Activated naive CD8-positive, alpha-beta T cell treated with anti-CD3 and anti-CD28 coated beads for 36 hours (primary cell): ENCODE measurements around the gene CSRNP3. TPM values are rescaled to one million over a fixed set of nuclear protein-coding genes. Genes with fewer than 3 reads are reported as not detected.
A peak's percentile ranks its signal among the peaks of the same experiment; 100 is the strongest.

Experiments used
- DNase-seq: peaks from one replicate; pipeline ENCODE4 v3.0.0; 2021
- H3K27ac Mint-ChIP-seq: one replicate; pipeline ENCODE4 v1.8.0; 2022; ENCODE audit warnings: mild to moderate bottlenecking, moderate library complexity, mixed read lengths
- H3K27me3 Mint-ChIP-seq: one replicate; pipeline ENCODE4 v1.8.0; 2022; ENCODE audit warnings: mild to moderate bottlenecking, mixed read lengths
- H3K36me3 Mint-ChIP-seq: one replicate; pipeline ENCODE4 v1.8.0; 2021; ENCODE audit warnings: mild to moderate bottlenecking, mixed read lengths
- H3K4me1 Mint-ChIP-seq: one replicate; pipeline ENCODE4 v1.8.0; 2021; ENCODE audit warnings: mixed read lengths
- H3K4me3 Mint-ChIP-seq: one replicate; pipeline ENCODE4 v1.8.0; 2022; ENCODE audit warnings: mild to moderate bottlenecking, moderate library complexity, mixed read lengths
- H3K9me3 Mint-ChIP-seq: one replicate; pipeline ENCODE4 v1.8.0; 2022; ENCODE audit warnings: mixed read lengths
- total RNA-seq, 2 experiments: library from RNA; stranded (reverse); gene quantifications; one replicate each; pipeline ENCODE4 v1.2.3, GENCODE V29; 2021

Gene CSRNP3
- total RNA-seq, 2 experiments from 2014 or later, result not detected

- Mint-ChIP-seq H3K27me3 (peaks cover 9% of the 10 kb centered on the region), H3K27ac (no peak overlapping the region), H3K4me1 (no peaks in the 10 kb centered on the region), H3K36me3 (no peaks in the 10 kb centered on the region), H3K4me3 (no peak overlapping the region), H3K9me3 (no peaks in the 10 kb centered on the region)
- DNase-seq, result no peak
Observed at GRCh38 chr2:165452327-165452726, 17.2 kb upstream of the CSRNP3 start.

- Mint-ChIP-seq H3K9me3 (no peaks in the 10 kb centered on the region), H3K36me3 (no peaks in the 10 kb centered on the region), H3K27me3 (peaks cover 9% of the 10 kb centered on the region), H3K4me3 (no peak overlapping the region), H3K4me1 (no peaks in the 10 kb centered on the region), H3K27ac (no peak overlapping the region)
- DNase-seq, result no peak
Observed at GRCh38 chr2:165453561-165454094, 15.9 kb upstream of the CSRNP3 start.

- Mint-ChIP-seq H3K9me3 (no peaks in the 10 kb centered on the region), H3K27me3 (peaks cover 3% of the 10 kb centered on the region), H3K27ac (no peak overlapping the region), H3K4me1 (no peaks in the 10 kb centered on the region), H3K4me3 (no peak overlapping the region), H3K36me3 (no peaks in the 10 kb centered on the region)
- no peak for DNase-seq
Observed at GRCh38 chr2:165454905-165455304, 14.6 kb upstream of the CSRNP3 start.

GRCh38 chr2:165456027-165456426, 13.5 kb upstream of the CSRNP3 start:
- Mint-ChIP-seq H3K27ac (no peak overlapping the region), H3K4me3 (no peak overlapping the region), H3K4me1 (no peaks in the 10 kb centered on the region), H3K27me3 (peaks cover 3% of the 10 kb centered on the region), H3K36me3 (no peaks in the 10 kb centered on the region), H3K9me3 (no peaks in the 10 kb centered on the region)
- DNase-seq, result no peak

GRCh38 chr2:165462443-165462842, 7.1 kb upstream of the CSRNP3 start:
- no peaks in the 10 kb centered on the region for H3K36me3 Mint-ChIP-seq
- DNase-seq, result no peak
- no peak overlapping the region for H3K4me3 Mint-ChIP-seq
- no peaks in the 10 kb centered on the region for H3K9me3 Mint-ChIP-seq
- H3K27me3 Mint-ChIP-seq, result no peaks in the 10 kb centered on the region
- H3K4me1 Mint-ChIP-seq, result no peaks in the 10 kb centered on the region
- peak overlapping the region; percentile 9 for H3K27ac Mint-ChIP-seq

- Mint-ChIP-seq H3K4me3 (no peak overlapping the region), H3K36me3 (no peaks in the 10 kb centered on the region), H3K27ac (no peak overlapping the region), H3K27me3 (peaks cover 4% of the 10 kb centered on the region), H3K9me3 (no peaks in the 10 kb centered on the region), H3K4me1 (no peaks in the 10 kb centered on the region)
- DNase-seq, result no peak
Observed at GRCh38 chr2:165466386-165466785, 3.1 kb upstream of the CSRNP3 start.

GRCh38 chr2:165467921-165468320, 1.6 kb upstream of the CSRNP3 start:
- H3K4me3 Mint-ChIP-seq, result no peak overlapping the region
- DNase-seq, result no peak
- H3K27me3 Mint-ChIP-seq, result peaks cover 4% of the 10 kb centered on the region
- H3K4me1 Mint-ChIP-seq, result no peaks in the 10 kb centered on the region
- H3K27ac Mint-ChIP-seq, result no peak overlapping the region
- no peaks in the 10 kb centered on the region for H3K9me3 Mint-ChIP-seq
- no peaks in the 10 kb centered on the region for H3K36me3 Mint-ChIP-seq

GRCh38 chr2:165470361-165470760, 863 bp downstream of the CSRNP3 start:
- Mint-ChIP-seq H3K36me3 (no peaks in the 10 kb centered on the region), H3K27me3 (peaks cover 4% of the 10 kb centered on the region), H3K9me3 (no peaks in the 10 kb centered on the region), H3K4me1 (no peaks in the 10 kb centered on the region), H3K27ac (no peak overlapping the region), H3K4me3 (no peak overlapping the region)
- DNase-seq, result no peak

- Mint-ChIP-seq H3K36me3 (no peaks in the 10 kb centered on the region), H3K27me3 (peaks cover 4% of the 10 kb centered on the region), H3K4me1 (no peaks in the 10 kb centered on the region), H3K27ac (no peak overlapping the region), H3K4me3 (no peak overlapping the region), H3K9me3 (no peaks in the 10 kb centered on the region)
- DNase-seq, result no peak
Observed at GRCh38 chr2:165471349-165471950, 2.0 kb downstream of the CSRNP3 start.

GRCh38 chr2:165472922-165473321, 3.4 kb downstream of the CSRNP3 start:
- Mint-ChIP-seq H3K27me3 (peaks cover 4% of the 10 kb centered on the region), H3K27ac (no peak overlapping the region), H3K4me3 (no peak overlapping the region), H3K9me3 (no peaks in the 10 kb centered on the region), H3K36me3 (no peaks in the 10 kb centered on the region), H3K4me1 (no peaks in the 10 kb centered on the region)
- no peak for DNase-seq

GRCh38 chr2:165474619-165475276, 5.2 kb downstream of the CSRNP3 start:
- no peaks in the 10 kb centered on the region for H3K36me3 Mint-ChIP-seq
- H3K4me1 Mint-ChIP-seq, result no peaks in the 10 kb centered on the region
- DNase-seq, result no peak
- no peaks in the 10 kb centered on the region for H3K9me3 Mint-ChIP-seq
- no peak overlapping the region for H3K27ac Mint-ChIP-seq
- H3K27me3 Mint-ChIP-seq, result no peaks in the 10 kb centered on the region
- no peak overlapping the region for H3K4me3 Mint-ChIP-seq

GRCh38 chr2:165475277-165476004, 5.9 kb downstream of the CSRNP3 start:
- no peaks in the 10 kb centered on the region for H3K36me3 Mint-ChIP-seq
- no peak overlapping the region for H3K4me3 Mint-ChIP-seq
- H3K4me1 Mint-ChIP-seq, result no peaks in the 10 kb centered on the region

GRCh38 chr2:165479856-165480255, 10.4 kb downstream of the CSRNP3 start:
- no peak overlapping the region for H3K27ac Mint-ChIP-seq
- H3K4me3 Mint-ChIP-seq, result no peak overlapping the region
- H3K4me1 Mint-ChIP-seq, result no peaks in the 10 kb centered on the region
- H3K27me3 Mint-ChIP-seq, result peaks cover 3% of the 10 kb centered on the region
- H3K36me3 Mint-ChIP-seq, result no peaks in the 10 kb centered on the region
- DNase-seq, result no peak
- H3K9me3 Mint-ChIP-seq, result no peaks in the 10 kb centered on the region

More at GRCh38 chr2:165475277-165476004, 5.9 kb downstream of the CSRNP3 start:
- no peak overlapping the region for H3K27ac Mint-ChIP-seq
- H3K27me3 Mint-ChIP-seq, result no peaks in the 10 kb centered on the region
- no peak for DNase-seq
- no peaks in the 10 kb centered on the region for H3K9me3 Mint-ChIP-seq

- H3K27me3 Mint-ChIP-seq, result no peaks in the 10 kb centered on the region
- no peak overlapping the region for H3K27ac Mint-ChIP-seq
- H3K4me3 Mint-ChIP-seq, result no peak overlapping the region
- H3K9me3 Mint-ChIP-seq, result no peaks in the 10 kb centered on the region
- H3K36me3 Mint-ChIP-seq, result no peaks in the 10 kb centered on the region
- DNase-seq, result no peak
- H3K4me1 Mint-ChIP-seq, result no peaks in the 10 kb centered on the region
Observed at GRCh38 chr2:165494573-165494972, 25.1 kb downstream of the CSRNP3 start.

GRCh38 chr2:165497659-165498317, 28.3 kb downstream of the CSRNP3 start:
- Mint-ChIP-seq H3K9me3 (no peaks in the 10 kb centered on the region), H3K4me3 (no peak overlapping the region), H3K36me3 (no peaks in the 10 kb centered on the region), H3K27me3 (no peaks in the 10 kb centered on the region), H3K27ac (no peak overlapping the region), H3K4me1 (no peaks in the 10 kb centered on the region)
- no peak for DNase-seq
